A673 (cell line): ENCODE measurements around the gene ZDHHC19. TPM values are rescaled to one million over a fixed set of nuclear protein-coding genes. Genes with fewer than 3 reads are reported as not detected.

Source experiments
- BruUV-seq: library from RNA; stranded (reverse); fragments of 400-500 nt; replicated peaks from 2 replicates; lab custom pipeline; 2021; lab: Mats Ljungman, UMichigan
- CTCF ChIA-PET: fragments of 300-600 bp; sonication (Branson Sonifier 250); formaldehyde crosslinking; loops from one replicate; lab custom pipeline; 2022; ENCODE audit warnings: antibody characterized with exemption; lab: Charles Lee
- POLR2A ChIA-PET: fragments of 300-600 bp; sonication (Branson Sonifier 250); formaldehyde crosslinking; loops from one replicate; lab custom pipeline; 2022; ENCODE audit warnings: antibody characterized with exemption; ENCODE audit not compliant: low non-redundant PET; lab: Charles Lee
- DNase-seq: peaks from one replicate; pipeline ENCODE4 v3.0.0-alpha.2; 2015; ENCODE audit warnings: low spot score
- H3K27ac ChIP-seq: fragments of 200-600 bp; sonication (generic); 2 replicates; pipeline ENCODE4 v1.5.1; 2016; ENCODE audit warnings: mixed run types, low read depth, mild to moderate bottlenecking, mixed read lengths, antibody characterized with exemption, low read length; ENCODE audit not compliant: poor library complexity, severe bottlenecking
- H3K27me3 ChIP-seq: fragments of 200-600 bp; sonication (generic); replicated peaks from 2 replicates; pipeline ENCODE4 v1.6.1; 2017; ENCODE audit warnings: mixed run types, low read depth, mild to moderate bottlenecking, mixed read lengths, antibody characterized with exemption, low read length; ENCODE audit not compliant: insufficient read depth, poor library complexity
- H3K36me3 ChIP-seq: fragments of 200-600 bp; sonication (generic); 2 replicates; pipeline ENCODE4 v1.6.1; 2016; ENCODE audit warnings: mixed run types, mild to moderate bottlenecking, mixed read lengths, antibody characterized with exemption, low read length; ENCODE audit not compliant: insufficient read depth, poor library complexity, severe bottlenecking
- H3K4me1 ChIP-seq: fragments of 200-600 bp; sonication (generic); 2 replicates; pipeline ENCODE4 v1.6.1; 2017; ENCODE audit warnings: mixed run types, mild to moderate bottlenecking, mixed read lengths, antibody characterized with exemption, low read length; ENCODE audit not compliant: insufficient read depth, poor library complexity, severe bottlenecking
- H3K4me3 ChIP-seq: fragments of 200-600 bp; sonication (generic); 2 replicates; pipeline ENCODE4 v1.5.1; 2016; ENCODE audit warnings: low read depth, mixed run types, mild to moderate bottlenecking, mixed read lengths, low read length; ENCODE audit not compliant: poor library complexity, severe bottlenecking
- H3K9me3 ChIP-seq: fragments of 200-600 bp; sonication (generic); 2 replicates; pipeline ENCODE4 v1.6.1; 2016; ENCODE audit warnings: mixed run types, low read depth, mild to moderate bottlenecking, mixed read lengths, antibody characterized with exemption, low read length; ENCODE audit not compliant: poor library complexity, severe bottlenecking
- EZH2 ChIP-seq: fragments of 200-600 bp; sonication (generic); IDR thresholded peaks from 2 replicates; pipeline ENCODE4 v1.6.1; 2017; ENCODE audit warnings: borderline replicate concordance, low read depth, mild to moderate bottlenecking, mixed read lengths, antibody characterized with exemption, low read length; ENCODE audit not compliant: poor library complexity, severe bottlenecking
- intact Hi-C: fragments of 100-400 bp; cut with micrococcal nuclease; formaldehyde crosslinking; loops from one replicate; pipeline ENCODE4 v1.10.0; 2022; ENCODE audit not compliant: unreplicated experiment
- total RNA-seq: library from RNA; stranded (reverse); gene quantifications from 2 replicates; pipeline ENCODE4 v1.2.3, GENCODE V29; 2021
- TF ChIP-seq, protein P1 (sequence below): fragments of 300-800, 200-600 bp; sonication (generic); conservative IDR thresholded peaks from 2 replicates; pipeline ENCODE4 v1.5.1; 2017; ENCODE audit warnings: low read depth, mild to moderate bottlenecking, antibody characterized with exemption, low read length, moderate library complexity, mixed read lengths

ZDHHC19 gene
- total RNA-seq, 1 experiment from 2014 or later: not detected

DNA sequence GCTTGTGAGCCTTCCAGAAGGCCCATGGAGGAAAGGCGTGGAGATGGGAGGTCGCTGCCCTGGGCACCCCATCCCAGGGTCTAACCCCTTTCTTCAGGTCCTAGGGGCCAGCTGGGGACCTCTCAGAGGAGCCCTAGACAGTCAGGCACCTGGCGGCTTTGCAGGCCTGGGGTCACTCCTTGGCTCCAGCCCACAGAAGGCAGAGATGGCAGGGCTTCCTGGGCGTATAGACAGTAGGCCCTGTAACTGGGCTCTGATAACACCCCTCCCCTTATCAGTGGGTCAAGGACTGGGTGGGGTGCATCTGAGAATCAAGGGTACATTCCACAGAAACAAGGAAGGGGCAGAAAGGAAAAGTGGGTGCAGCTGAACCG, 16.7 kb downstream of the ZDHHC19 start:
- H3K27me3 ChIP-seq: no peaks in the 10 kb centered on the region
- no peaks in the 10 kb centered on the region for H3K9me3 ChIP-seq
- ChIA-PET CTCF (no interaction called here), POLR2A (no interaction called here)
- no peaks in the 10 kb centered on the region for H3K4me1 ChIP-seq
- intact Hi-C loops: no loop called here
- H3K36me3 ChIP-seq: no peaks in the 10 kb centered on the region
- TF ChIP-seq, protein P1, sequence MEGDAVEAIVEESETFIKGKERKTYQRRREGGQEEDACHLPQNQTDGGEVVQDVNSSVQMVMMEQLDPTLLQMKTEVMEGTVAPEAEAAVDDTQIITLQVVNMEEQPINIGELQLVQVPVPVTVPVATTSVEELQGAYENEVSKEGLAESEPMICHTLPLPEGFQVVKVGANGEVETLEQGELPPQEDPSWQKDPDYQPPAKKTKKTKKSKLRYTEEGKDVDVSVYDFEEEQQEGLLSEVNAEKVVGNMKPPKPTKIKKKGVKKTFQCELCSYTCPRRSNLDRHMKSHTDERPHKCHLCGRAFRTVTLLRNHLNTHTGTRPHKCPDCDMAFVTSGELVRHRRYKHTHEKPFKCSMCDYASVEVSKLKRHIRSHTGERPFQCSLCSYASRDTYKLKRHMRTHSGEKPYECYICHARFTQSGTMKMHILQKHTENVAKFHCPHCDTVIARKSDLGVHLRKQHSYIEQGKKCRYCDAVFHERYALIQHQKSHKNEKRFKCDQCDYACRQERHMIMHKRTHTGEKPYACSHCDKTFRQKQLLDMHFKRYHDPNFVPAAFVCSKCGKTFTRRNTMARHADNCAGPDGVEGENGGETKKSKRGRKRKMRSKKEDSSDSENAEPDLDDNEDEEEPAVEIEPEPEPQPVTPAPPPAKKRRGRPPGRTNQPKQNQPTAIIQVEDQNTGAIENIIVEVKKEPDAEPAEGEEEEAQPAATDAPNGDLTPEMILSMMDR: no peak
- H3K27ac ChIP-seq: no peak overlapping the region
- BruUV-seq: no TSS peak
- DNase-seq: no peak
- H3K4me3 ChIP-seq: no peak overlapping the region

DNA sequence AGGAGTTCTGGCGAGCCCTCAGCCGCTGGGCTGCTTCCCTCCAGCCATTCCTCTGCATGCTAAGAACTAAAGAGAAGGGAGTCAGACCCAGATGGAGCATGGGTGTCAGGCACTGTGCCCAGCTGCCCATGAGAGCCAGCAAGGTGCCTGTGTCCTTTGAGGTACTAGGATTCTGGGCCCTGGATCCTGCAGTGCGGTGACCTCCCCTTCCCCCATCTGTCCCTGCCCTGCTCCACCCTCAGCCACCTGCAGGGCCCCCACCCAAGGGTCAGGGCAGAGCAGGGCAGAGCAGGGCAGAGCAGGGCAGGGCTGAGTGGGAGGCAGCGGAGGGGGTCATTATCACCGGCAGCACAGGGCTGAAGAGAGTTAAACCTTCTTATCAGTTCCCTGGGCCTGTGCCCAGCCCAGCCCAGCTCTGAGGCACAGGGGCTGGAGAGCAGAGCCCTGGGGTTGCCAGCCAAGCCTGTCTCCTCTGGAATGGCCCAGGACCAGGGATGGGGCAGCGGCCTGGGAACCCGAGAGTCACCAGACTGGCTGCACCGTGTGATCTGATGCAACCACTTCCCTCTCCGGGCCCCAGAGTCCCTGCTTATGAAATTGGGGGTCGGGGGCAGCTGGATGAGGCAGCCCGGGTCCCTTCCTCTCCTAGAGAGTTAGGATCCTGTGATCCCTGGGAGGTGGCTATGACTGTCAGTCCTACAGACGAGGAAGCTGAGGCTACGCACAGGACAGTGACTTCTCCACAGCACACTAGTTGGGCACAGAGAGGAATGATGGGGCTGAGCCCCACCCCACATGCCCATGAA, 17.3 kb downstream of the ZDHHC19 start:
- Histone ChIP-seq H3K36me3 (no peaks in the 10 kb centered on the region), H3K4me3 (no peak overlapping the region), H3K27ac (no peak overlapping the region), H3K4me1 (no peaks in the 10 kb centered on the region), H3K27me3 (no peaks in the 10 kb centered on the region), H3K9me3 (no peaks in the 10 kb centered on the region)
- ChIA-PET POLR2A (no interaction called here), CTCF (no interaction called here)
- intact Hi-C loops: no loop called here
- no TSS peak for BruUV-seq
- no peak for DNase-seq
- TF ChIP-seq, protein P1: no peak
- no peak for TF ChIP-seq EZH2

DNA sequence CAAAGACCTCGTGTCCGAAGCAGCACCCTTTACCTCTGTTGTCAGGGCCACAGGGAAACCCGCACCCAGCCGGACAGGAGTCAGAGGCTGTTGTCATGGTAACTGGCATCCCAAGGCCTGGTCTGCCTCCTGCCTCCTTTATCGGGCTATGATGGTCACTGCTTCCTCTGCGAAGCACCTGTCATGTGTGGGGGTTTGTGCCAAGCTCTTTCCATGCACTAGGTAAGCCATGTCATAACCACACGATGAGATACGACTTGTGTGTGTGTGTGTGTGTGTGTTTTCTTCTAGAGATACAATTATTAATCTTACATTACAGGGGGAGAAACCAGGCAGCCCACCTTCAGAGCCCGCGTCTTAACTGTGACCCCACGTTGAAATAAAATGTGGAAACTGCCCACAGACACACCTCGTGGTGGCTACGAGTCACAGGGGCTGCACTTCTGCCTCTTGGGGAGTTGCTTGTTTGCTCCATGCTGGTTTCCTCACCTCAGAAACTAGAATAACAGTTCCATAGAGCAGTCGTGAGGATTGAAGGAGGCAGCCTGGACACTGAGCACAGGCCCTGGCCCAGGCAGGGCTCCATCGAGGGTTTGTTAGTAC, 18.0 kb downstream of the ZDHHC19 start:
- no peak overlapping the region for H3K27ac ChIP-seq
- no TSS peak for BruUV-seq
- no peaks in the 10 kb centered on the region for H3K36me3 ChIP-seq
- CTCF ChIA-PET: no interaction called here
- H3K4me3 ChIP-seq: no peak overlapping the region
- intact Hi-C loops: no loop called here
- no peak for DNase-seq
- no peaks in the 10 kb centered on the region for H3K4me1 ChIP-seq
- no peaks in the 10 kb centered on the region for H3K27me3 ChIP-seq
- no peaks in the 10 kb centered on the region for H3K9me3 ChIP-seq
- TF ChIP-seq, protein P1: no peak
- no peak for TF ChIP-seq EZH2
- POLR2A ChIA-PET: no interaction called here
